Measurements from ENCODE around the gene HTN3.
"Not testable (repeated sequence)": the region's sequence is repeated elsewhere in the genome, so short reads cannot be mapped to it uniquely, and the experiment has no call there.

Gene HTN3

GRCh38 chr4:70028159-70028558 lies at the start of gene HTN3:
Gene HTN3 (plus strand): TSS chr4:70028459. CDS start chr4:70030741, 2,282 bp downstream.
- intact Hi-C loops (cut with micrococcal nuclease); H3K4me3 Mint-ChIP-seq: not testable (repeated sequence)

GRCh38 chr4:69984030-69984443 lies 44.2 kb upstream of the HTN3 start:
- no peaks in the 10 kb centered on the region for H3K27me3 Mint-ChIP-seq
- H3K36me3 Mint-ChIP-seq (ENCODE audit: low read depth), result no peaks in the 10 kb centered on the region
- H3K27ac Mint-ChIP-seq, result no peak overlapping the region
- no peaks in the 10 kb centered on the region for H3K9me3 Mint-ChIP-seq
- intact Hi-C loops (cut with micrococcal nuclease), result no loop called here
- H3K4me3 Mint-ChIP-seq, result no peak overlapping the region
- no peaks in the 10 kb centered on the region for H3K4me1 Mint-ChIP-seq (ENCODE audit: low read depth)

More at GRCh38 chr4:70028159-70028558, at the start of gene HTN3:
- H3K27me3 Mint-ChIP-seq; H3K27ac Mint-ChIP-seq; H3K36me3 Mint-ChIP-seq (ENCODE audit: low read depth); H3K4me1 Mint-ChIP-seq (ENCODE audit: low read depth); H3K9me3 Mint-ChIP-seq: not testable (repeated sequence)

GRCh38 chr4:69986663-69987062 lies 41.6 kb upstream of the HTN3 start:
- no peaks in the 10 kb centered on the region for H3K9me3 Mint-ChIP-seq
- H3K4me1 Mint-ChIP-seq (ENCODE audit: low read depth), result no peaks in the 10 kb centered on the region
- H3K27me3 Mint-ChIP-seq, result no peaks in the 10 kb centered on the region
- H3K27ac Mint-ChIP-seq, result no peak overlapping the region
- H3K36me3 Mint-ChIP-seq (ENCODE audit: low read depth), result no peaks in the 10 kb centered on the region
- no peak overlapping the region for H3K4me3 Mint-ChIP-seq
- intact Hi-C loops (cut with micrococcal nuclease), result no loop called here

- Mint-ChIP-seq H3K4me1 (ENCODE audit: low read depth) (no peaks in the 10 kb centered on the region), H3K27me3 (no peaks in the 10 kb centered on the region), H3K27ac (no peak overlapping the region), H3K36me3 (ENCODE audit: low read depth) (no peaks in the 10 kb centered on the region), H3K4me3 (no peak overlapping the region), H3K9me3 (no peaks in the 10 kb centered on the region)
- intact Hi-C loops (cut with micrococcal nuclease), result no loop called here
Observed at GRCh38 chr4:69991016-69991415, 37.2 kb upstream of the HTN3 start.

- intact Hi-C loops (cut with micrococcal nuclease), result no loop called here
- H3K27me3 Mint-ChIP-seq, result no peaks in the 10 kb centered on the region
- no peaks in the 10 kb centered on the region for H3K36me3 Mint-ChIP-seq (ENCODE audit: low read depth)
- H3K4me1 Mint-ChIP-seq (ENCODE audit: low read depth), result no peaks in the 10 kb centered on the region
- no peak overlapping the region for H3K27ac Mint-ChIP-seq
- H3K9me3 Mint-ChIP-seq, result no peaks in the 10 kb centered on the region
- H3K4me3 Mint-ChIP-seq, result no peak overlapping the region
Observed at GRCh38 chr4:69994782-69995181, 33.5 kb upstream of the HTN3 start.

- intact Hi-C loops (cut with micrococcal nuclease), result no loop called here
- H3K4me3 Mint-ChIP-seq, result no peak within 1 kb of the TSS
- H3K4me1 Mint-ChIP-seq (ENCODE audit: low read depth), result no peaks in the 10 kb centered on the region
- H3K9me3 Mint-ChIP-seq, result no peaks in the 10 kb centered on the region
- H3K27me3 Mint-ChIP-seq, result no peaks in the 10 kb centered on the region
- H3K27ac Mint-ChIP-seq, result no peak within 1 kb of the TSS
- H3K36me3 Mint-ChIP-seq (ENCODE audit: low read depth), result no peaks in the 10 kb centered on the region
Observed at GRCh38 chr4:69995526-69996016, 32.7 kb upstream of the HTN3 start, which contains the start of gene STATH. Gene STATH (plus strand): TSS chr4:69995966. CDS start chr4:69998438, 2,472 bp downstream.

- Mint-ChIP-seq H3K4me3 (no peak overlapping the region), H3K27ac (no peak overlapping the region), H3K9me3 (no peaks in the 10 kb centered on the region), H3K27me3 (no peaks in the 10 kb centered on the region), H3K36me3 (ENCODE audit: low read depth) (no peaks in the 10 kb centered on the region), H3K4me1 (ENCODE audit: low read depth) (no peaks in the 10 kb centered on the region)
- intact Hi-C loops (cut with micrococcal nuclease), result no loop called here
Observed at GRCh38 chr4:69999420-69999819, 28.8 kb upstream of the HTN3 start.

GRCh38 chr4:70000711-70001110 lies 27.5 kb upstream of the HTN3 start:
- no peak overlapping the region for H3K27ac Mint-ChIP-seq
- H3K27me3 Mint-ChIP-seq, result no peaks in the 10 kb centered on the region
- H3K4me3 Mint-ChIP-seq, result no peak overlapping the region
- no peaks in the 10 kb centered on the region for H3K9me3 Mint-ChIP-seq
- H3K36me3 Mint-ChIP-seq (ENCODE audit: low read depth), result no peaks in the 10 kb centered on the region
- H3K4me1 Mint-ChIP-seq (ENCODE audit: low read depth), result no peaks in the 10 kb centered on the region
- intact Hi-C loops (cut with micrococcal nuclease), result no loop called here

- Mint-ChIP-seq H3K36me3 (ENCODE audit: low read depth) (no peaks in the 10 kb centered on the region), H3K27me3 (no peaks in the 10 kb centered on the region), H3K4me1 (ENCODE audit: low read depth) (no peaks in the 10 kb centered on the region), H3K9me3 (no peaks in the 10 kb centered on the region), H3K27ac (no peak overlapping the region), H3K4me3 (no peak overlapping the region)
- intact Hi-C loops (cut with micrococcal nuclease), result no loop called here
Observed at GRCh38 chr4:70002507-70002906, 25.8 kb upstream of the HTN3 start.

GRCh38 chr4:70008771-70009170 lies 19.5 kb upstream of the HTN3 start:
- Mint-ChIP-seq H3K9me3 (no peaks in the 10 kb centered on the region), H3K27ac (no peak overlapping the region), H3K36me3 (ENCODE audit: low read depth) (no peaks in the 10 kb centered on the region), H3K4me3 (no peak overlapping the region), H3K4me1 (ENCODE audit: low read depth) (no peaks in the 10 kb centered on the region), H3K27me3 (no peaks in the 10 kb centered on the region)
- intact Hi-C loops (cut with micrococcal nuclease), result no loop called here

- H3K27ac Mint-ChIP-seq; H3K4me1 Mint-ChIP-seq (ENCODE audit: low read depth); H3K36me3 Mint-ChIP-seq (ENCODE audit: low read depth); intact Hi-C loops (cut with micrococcal nuclease); H3K9me3 Mint-ChIP-seq; H3K4me3 Mint-ChIP-seq; H3K27me3 Mint-ChIP-seq: not testable (repeated sequence)
Observed at GRCh38 chr4:70019006-70019405, 9.3 kb upstream of the HTN3 start.

GRCh38 chr4:70023218-70023617 lies 5.0 kb upstream of the HTN3 start:
- no peaks in the 10 kb centered on the region for H3K9me3 Mint-ChIP-seq
- no peaks in the 10 kb centered on the region for H3K27me3 Mint-ChIP-seq
- no peak overlapping the region for H3K4me3 Mint-ChIP-seq
- H3K36me3 Mint-ChIP-seq (ENCODE audit: low read depth), result no peaks in the 10 kb centered on the region
- no peaks in the 10 kb centered on the region for H3K4me1 Mint-ChIP-seq (ENCODE audit: low read depth)
- intact Hi-C loops (cut with micrococcal nuclease), result no loop called here
- H3K27ac Mint-ChIP-seq, result no peak overlapping the region

GRCh38 chr4:70027011-70027410 lies 1.2 kb upstream of the HTN3 start:
- Mint-ChIP-seq H3K36me3 (ENCODE audit: low read depth) (no peaks in the 10 kb centered on the region), H3K4me3 (no peak overlapping the region), H3K4me1 (ENCODE audit: low read depth) (no peaks in the 10 kb centered on the region), H3K27me3 (no peaks in the 10 kb centered on the region), H3K27ac (no peak overlapping the region), H3K9me3 (no peaks in the 10 kb centered on the region)
- intact Hi-C loops (cut with micrococcal nuclease), result no loop called here

- peaks cover 42% of the 10 kb centered on the region for H3K9me3 Mint-ChIP-seq
- H3K27me3 Mint-ChIP-seq; H3K4me3 Mint-ChIP-seq; H3K4me1 Mint-ChIP-seq (ENCODE audit: low read depth); H3K36me3 Mint-ChIP-seq (ENCODE audit: low read depth); H3K27ac Mint-ChIP-seq; intact Hi-C loops (cut with micrococcal nuclease): not testable (repeated sequence)
Observed at GRCh38 chr4:70037559-70037958, 9.3 kb downstream of the HTN3 start.

GRCh38 chr4:70039928-70040327 lies 11.7 kb downstream of the HTN3 start:
- H3K36me3 Mint-ChIP-seq (ENCODE audit: low read depth); intact Hi-C loops (cut with micrococcal nuclease); H3K27me3 Mint-ChIP-seq; H3K4me3 Mint-ChIP-seq; H3K4me1 Mint-ChIP-seq (ENCODE audit: low read depth); H3K27ac Mint-ChIP-seq: not testable (repeated sequence)
- peaks cover 34% of the 10 kb centered on the region for H3K9me3 Mint-ChIP-seq
